ENCODE measurements around the gene ERC1. TPM values are rescaled to one million over a fixed set of nuclear protein-coding genes. Genes with fewer than 3 reads are reported as not detected.

The ERC1 gene
- total and polyA plus RNA-seq, 9 of the 15 experiments (the other 6 are each of a cell fraction or from before 2014, with no cell fraction given), result 0.74 to 11.8 (median 4.8) TPM

- FAIRE-seq (no peak), DNase-seq (ENCODE audit: extremely low read depth in 1 of 4, low spot score in 3 of 4) (no peak), ATAC-seq (no peak)
- Histone ChIP-seq H3K4me2 (ENCODE audit: insufficient read depth, low read length) (no peak overlapping the region), H3K9me3 (replicated peaks; ENCODE audit: control insufficient read depth, insufficient read depth, low read depth, low read length) (no peaks in the 10 kb centered on the region), H3K4me3 (no peak overlapping the region), H3K4me1 (replicated peaks in 1 of 2; ENCODE audit: control insufficient read depth in 2 of 2, insufficient read depth in 2 of 2, low read length in 2 of 2) (peaks cover 2 to 5% of the 10 kb centered on the region in 2 experiments; a peak in 4 of 5 replicates), H3K27ac (ENCODE audit: extremely low read depth, low read depth, low read length) (no peak overlapping the region), H3K9me1 (ENCODE audit: control insufficient read depth, insufficient read depth, low read length) (no peaks in the 10 kb centered on the region), H2AFZ (ENCODE audit: low read depth, low read length) (no peak overlapping the region), H3K79me2 (ENCODE audit: control insufficient read depth, insufficient read depth, low read length) (no peaks in the 10 kb centered on the region), H3K9ac (ENCODE audit: insufficient read depth in 1 of 2, low read depth in 2 of 2, low read length in 2 of 2) (no peak overlapping the region), H4K20me1 (replicated peaks; ENCODE audit: control insufficient read depth, insufficient read depth, low read length) (no peaks in the 10 kb centered on the region), H3K36me3 (ENCODE audit: control insufficient read depth, insufficient read depth, low read length) (no peaks in the 10 kb centered on the region), H3K27me3 (ENCODE audit: control insufficient read depth in 2 of 2, insufficient read depth in 2 of 2, low read length in 2 of 2) (no peaks in the 10 kb centered on the region)
- in situ Hi-C loops (cut with MboI) (no loop called here), intact Hi-C loops (cut with micrococcal nuclease) (no loop called here)
- ChIA-PET POLR2A (no interaction called here), CTCF (ENCODE audit: low intra/inter-chr PET ratio) (no interaction called here)
- TF ChIP-seq KLF13 (tag; IDR thresholded peaks at IDR 0.05; ENCODE audit: borderline replicate concordance, low read depth), result no peak
- TF ChIP-seq LEF1 (IDR thresholded peaks at IDR 0.05), result no peak
- no peak for TF ChIP-seq TEAD2 (tag; IDR thresholded peaks at IDR 0.05)
- BruUV-seq (replicated peaks), result no TSS peak
These were observed 36.3 kb upstream of the ERC1 start for GRCh38 chr12:954741-955140.

GRCh38 chr12:955939-956338 is 35.1 kb upstream of the ERC1 start:
- no peaks in the 10 kb centered on the region for H3K36me3 ChIP-seq (ENCODE audit: control insufficient read depth, insufficient read depth, low read length)
- CTCF ChIA-PET (ENCODE audit: low intra/inter-chr PET ratio), result no interaction called here
- no peaks in the 10 kb centered on the region for H3K79me2 ChIP-seq (ENCODE audit: control insufficient read depth, insufficient read depth, low read length)
- H3K9me1 ChIP-seq (ENCODE audit: control insufficient read depth, insufficient read depth, low read length), result no peaks in the 10 kb centered on the region
- ATAC-seq (no peak), FAIRE-seq (no peak), DNase-seq (ENCODE audit: extremely low read depth in 1 of 4, low spot score in 3 of 4) (no peak)
- no peak overlapping the region for H3K4me2 ChIP-seq (ENCODE audit: insufficient read depth, low read length)
- intact Hi-C loops (cut with micrococcal nuclease), result no loop called here
- peaks cover 0 to 2% of the 10 kb centered on the region in 2 experiments; a peak in 3 of 5 replicates for H3K4me1 ChIP-seq (replicated peaks in 1 of 2; ENCODE audit: control insufficient read depth in 2 of 2, insufficient read depth in 2 of 2, low read length in 2 of 2)
- H3K9me3 ChIP-seq (replicated peaks; ENCODE audit: control insufficient read depth, insufficient read depth, low read depth, low read length), result no peaks in the 10 kb centered on the region
- no peak overlapping the region for H3K9ac ChIP-seq (ENCODE audit: insufficient read depth in 1 of 2, low read depth in 2 of 2, low read length in 2 of 2)
- no peak overlapping the region for H3K27ac ChIP-seq (ENCODE audit: extremely low read depth, low read depth, low read length)
- H4K20me1 ChIP-seq (replicated peaks; ENCODE audit: control insufficient read depth, insufficient read depth, low read length), result no peaks in the 10 kb centered on the region
- no peak overlapping the region for H2AFZ ChIP-seq (ENCODE audit: low read depth, low read length)
- WGBS (ENCODE audit: insufficient coverage, low coverage, missing lambda C conversion rate), result 81% methylated on average over 6 of the region's 6 CpGs
- H3K4me3 ChIP-seq, result no peak overlapping the region
- in situ Hi-C loops (cut with MboI), result no loop called here
- POLR2A ChIA-PET, result no interaction called here
- BruUV-seq (replicated peaks), result no TSS peak
- no peaks in the 10 kb centered on the region for H3K27me3 ChIP-seq (ENCODE audit: control insufficient read depth in 2 of 2, insufficient read depth in 2 of 2, low read length in 2 of 2)
- TF ChIP-seq USF2 (CRISPR knock-in tag; IDR thresholded peaks at IDR 0.05), result no peak; the same call in 1 of the 2 replicates
- peak; percentile 58 for TF ChIP-seq NFYB (IDR thresholded peaks at IDR 0.05; ENCODE audit: extremely low read depth, insufficient read length)
- no peak for TF ChIP-seq ETV6 (IDR thresholded peaks at IDR 0.05; ENCODE audit: borderline replicate concordance in 1 of 2, low read depth in 2 of 2, low read length in 1 of 2)
- no peak for TF ChIP-seq ETV6 (CRISPR knock-in tag; IDR thresholded peaks at IDR 0.05; ENCODE audit: borderline replicate concordance)

All from K562 (cell line).